NT2/D1 (cell line): Measurements from ENCODE around the gene SRGN.

Experiments used
- SUZ12 ChIP-seq: IDR thresholded peaks from 2 replicates; pipeline ENCODE4 v1.6.1; 2011; ENCODE audit not compliant: insufficient read length, insufficient read depth; ENCODE audit errors: extremely low read depth
- YY1 ChIP-seq: IDR thresholded peaks from 2 replicates; pipeline ENCODE4 v1.6.1; 2011; ENCODE audit not compliant: insufficient read length, insufficient read depth
- ZNF274 ChIP-seq: IDR thresholded peaks from 2 replicates; pipeline ENCODE4 v1.6.1; 2011; ENCODE audit warnings: mild to moderate bottlenecking, low read depth, low read length

DNA sequence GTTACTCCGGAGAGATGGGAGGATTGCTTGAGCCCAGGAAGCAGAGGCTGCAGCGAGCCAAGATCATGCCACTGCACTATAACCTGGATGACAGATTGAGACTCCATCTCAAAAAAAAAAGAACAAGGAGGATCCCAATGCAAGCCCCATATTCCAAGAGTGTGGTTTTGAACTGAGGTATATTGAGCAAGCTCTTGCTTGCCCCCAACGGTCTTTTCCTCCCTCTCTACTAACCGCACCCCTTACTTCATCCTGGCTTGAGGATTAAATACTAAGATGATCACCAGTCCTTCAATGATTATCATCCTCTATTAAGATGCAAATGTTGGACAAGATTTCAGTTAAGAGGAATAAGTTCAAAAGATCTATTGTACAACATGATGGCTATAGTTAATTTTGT is 12.5 kb upstream of the SRGN start:
- TF ChIP-seq YY1 (no peak), ZNF274 (no peak), SUZ12 (no peak)
